Dedifferentiated amniotic fluid mesenchymal stem cell (primary cell): Measurements from ENCODE around the gene ATP6V0E2.
"Not testable (repeated sequence)": the region's sequence is repeated elsewhere in the genome, so short reads cannot be mapped to it uniquely, and the experiment has no call there.

Experiments
- DNase-seq: peaks from one replicate; pipeline ENCODE4 v3.0.0-alpha.2; 2016; ENCODE audit errors: extremely low spot score

The ATP6V0E2 gene

DNA sequence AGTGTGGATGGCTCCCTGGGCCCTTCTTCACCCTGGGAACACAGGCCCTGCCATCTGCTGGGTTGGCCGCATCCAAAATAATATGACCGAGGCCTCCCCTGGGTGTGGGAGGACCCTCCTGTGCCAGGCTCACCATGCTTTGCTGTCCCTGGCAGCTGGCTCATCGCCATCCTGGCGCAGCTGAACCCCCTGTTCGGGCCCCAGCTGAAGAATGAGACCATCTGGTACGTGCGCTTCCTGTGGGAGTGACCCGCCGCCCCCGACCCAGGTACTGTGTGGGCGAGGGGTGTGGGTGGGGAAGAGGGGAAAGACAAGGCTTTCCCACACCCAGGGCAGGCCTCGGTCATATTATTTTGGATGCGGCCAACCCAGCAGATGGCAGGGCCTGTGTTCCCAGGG is 4.8 kb downstream of the ATP6V0E2 start:
- DNase-seq, result no peak

- no peak for DNase-seq
These were observed 5.5 kb downstream of the ATP6V0E2 start for GRCh38 chr7:149879271-149879743.

DNA sequence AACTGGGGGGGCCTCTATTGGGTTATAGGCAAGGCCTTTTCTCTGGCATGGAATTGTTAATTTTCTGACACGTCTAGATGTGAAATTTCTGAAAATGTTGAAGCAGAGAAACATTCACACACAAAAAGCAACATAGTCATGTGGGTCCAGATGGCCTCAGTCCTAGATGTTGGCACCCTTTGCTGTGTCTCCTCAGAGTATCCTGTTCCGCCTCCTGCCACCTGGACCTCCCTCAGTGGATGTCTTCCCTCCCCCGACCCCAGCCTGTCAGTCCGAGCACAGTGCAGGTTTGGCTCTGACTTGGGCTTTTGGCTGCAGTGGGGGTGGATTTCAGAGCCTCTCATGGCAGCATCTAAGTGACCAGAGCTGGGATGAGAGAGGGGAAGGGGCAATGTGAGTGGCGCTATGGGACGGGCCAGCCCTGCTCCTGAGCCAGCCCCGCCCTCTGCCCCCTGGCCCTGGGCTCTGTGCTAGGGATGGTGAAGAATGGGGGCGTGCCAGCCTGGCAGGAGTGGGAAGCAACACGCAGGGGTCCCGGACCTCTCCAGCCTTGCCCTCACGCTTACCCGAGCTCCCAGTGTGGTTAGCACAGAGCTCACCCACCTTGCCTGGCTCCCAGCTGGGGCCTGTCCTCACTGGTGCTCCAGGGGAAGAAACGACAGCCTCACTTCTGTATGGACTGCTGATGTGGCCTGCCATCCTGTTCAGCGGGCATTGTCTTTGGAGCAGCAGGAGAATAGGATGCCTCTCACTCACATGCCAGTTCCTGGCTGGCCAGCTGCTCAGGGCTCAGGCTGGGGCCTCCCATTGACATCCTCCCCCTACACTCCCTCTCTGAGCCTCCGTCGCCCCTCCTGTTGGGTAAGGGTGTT is 6.2 kb downstream of the ATP6V0E2 start:
- DNase-seq, result no peak

DNA sequence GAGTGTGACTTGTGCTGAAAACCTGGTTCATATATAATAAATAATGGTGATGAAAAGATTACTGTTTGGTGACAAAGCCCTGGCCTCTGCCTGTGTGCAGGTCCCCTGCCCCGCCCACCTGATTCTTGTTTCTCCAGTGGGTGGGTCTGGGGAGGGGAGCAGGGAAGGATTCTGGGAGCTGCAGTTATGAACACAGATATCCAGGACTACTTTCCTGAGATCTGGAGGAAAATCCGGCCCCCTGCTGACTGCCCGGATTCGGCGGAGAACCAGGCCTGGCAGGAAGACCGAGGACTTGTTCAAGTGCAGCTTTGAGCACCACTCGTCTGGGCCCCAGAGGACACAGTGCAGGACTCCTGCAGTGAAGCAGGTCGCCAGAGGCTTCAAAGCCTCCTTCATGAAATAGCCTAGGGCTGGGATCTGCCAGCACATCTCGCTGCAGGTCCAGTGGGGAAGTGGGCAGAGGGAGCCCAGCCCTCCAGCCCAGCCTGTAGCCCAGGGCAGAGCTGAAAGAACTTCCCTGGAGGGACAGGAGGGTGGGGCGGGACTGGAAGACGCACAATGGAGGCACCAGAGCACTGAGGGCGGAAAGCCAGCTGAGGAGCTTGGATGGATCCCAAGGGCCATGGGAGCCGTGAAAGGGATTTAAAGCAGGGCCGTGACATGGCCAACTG is 7.0 kb downstream of the ATP6V0E2 start:
- DNase-seq, result no peak

DNA sequence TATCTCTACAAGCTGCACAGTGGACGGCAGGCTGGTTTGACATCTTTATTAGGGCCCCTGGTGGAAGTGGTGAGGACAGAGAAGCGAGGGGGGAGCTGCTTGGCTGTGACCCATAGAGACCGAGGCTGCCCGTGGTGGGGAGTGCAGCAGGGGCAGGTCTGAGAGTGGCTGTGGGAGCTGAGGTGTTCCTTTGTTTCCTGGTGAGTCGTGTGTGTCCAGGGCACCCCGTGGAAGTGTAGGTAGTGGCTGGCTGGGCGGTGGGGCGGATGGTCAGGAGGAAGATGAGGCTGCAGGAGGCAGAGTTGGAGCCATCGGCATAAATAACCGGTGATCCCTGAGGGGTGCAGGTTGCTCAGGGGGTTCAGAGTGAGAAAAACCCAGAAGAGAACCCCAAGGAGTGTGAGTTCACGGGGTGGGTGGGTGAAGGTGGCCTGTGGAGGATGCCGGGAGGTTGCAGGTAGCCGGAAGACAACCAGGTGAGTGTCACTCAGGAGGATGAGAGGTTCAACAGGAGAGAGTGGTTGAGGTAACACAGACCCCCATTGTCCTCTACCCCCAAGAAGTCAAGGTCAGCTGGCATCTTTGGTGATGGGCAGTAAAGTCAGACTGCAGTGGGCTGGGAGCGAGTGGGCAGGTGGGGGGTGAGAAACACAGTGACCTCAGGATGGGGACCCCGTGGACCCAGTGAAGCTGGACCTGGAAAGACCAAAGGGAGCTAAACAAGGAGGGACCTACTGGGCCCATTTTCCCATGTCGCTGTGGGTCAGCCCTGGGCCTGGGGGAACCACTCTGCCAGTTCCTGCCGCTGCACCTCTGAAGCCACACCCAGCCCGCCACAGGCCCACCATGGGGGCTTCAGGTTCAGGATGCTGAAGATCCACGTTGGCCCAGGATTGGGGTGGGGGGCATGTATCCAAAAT is 7.8 kb downstream of the ATP6V0E2 start:
- DNase-seq, result no peak

DNA sequence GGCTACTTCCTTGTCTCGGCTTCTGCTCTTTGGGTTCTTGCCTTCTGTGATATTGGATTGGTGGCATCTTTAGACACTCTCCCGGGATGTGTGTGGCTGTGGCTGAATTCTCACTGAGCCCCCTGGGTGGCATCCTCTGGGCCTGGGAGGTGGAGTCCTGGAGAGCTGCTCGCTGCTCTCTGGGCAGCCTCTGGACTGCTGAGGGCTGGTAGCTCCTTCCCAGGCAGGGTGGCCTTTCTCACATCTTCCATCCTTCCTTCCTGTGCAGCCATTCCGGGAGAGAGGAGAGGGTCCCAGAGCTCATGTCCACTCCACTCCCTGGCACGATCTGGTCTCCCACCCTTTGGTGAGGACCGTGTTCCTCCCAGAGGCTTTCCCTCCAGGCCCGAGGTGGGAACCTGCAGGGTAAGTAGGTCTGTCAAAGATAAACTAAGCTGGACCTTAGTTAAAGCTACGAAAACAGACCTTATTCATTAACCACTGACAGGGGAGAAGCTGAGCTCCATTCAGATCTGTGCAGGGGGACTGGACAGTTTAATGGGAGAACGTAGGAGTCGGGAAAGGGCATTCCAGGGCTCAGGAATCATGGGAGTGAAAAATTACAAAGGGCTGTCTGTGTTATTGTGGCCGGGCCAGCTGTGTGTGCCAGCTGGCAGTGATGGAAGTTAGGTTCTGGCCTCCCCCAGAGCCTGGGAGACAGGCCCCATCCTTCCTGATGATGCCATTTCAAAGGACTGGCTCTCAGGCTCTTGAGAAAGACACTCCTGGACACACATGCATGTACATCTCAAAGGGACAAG is 8.7 kb downstream of the ATP6V0E2 start:
- DNase-seq, result no peak

DNA sequence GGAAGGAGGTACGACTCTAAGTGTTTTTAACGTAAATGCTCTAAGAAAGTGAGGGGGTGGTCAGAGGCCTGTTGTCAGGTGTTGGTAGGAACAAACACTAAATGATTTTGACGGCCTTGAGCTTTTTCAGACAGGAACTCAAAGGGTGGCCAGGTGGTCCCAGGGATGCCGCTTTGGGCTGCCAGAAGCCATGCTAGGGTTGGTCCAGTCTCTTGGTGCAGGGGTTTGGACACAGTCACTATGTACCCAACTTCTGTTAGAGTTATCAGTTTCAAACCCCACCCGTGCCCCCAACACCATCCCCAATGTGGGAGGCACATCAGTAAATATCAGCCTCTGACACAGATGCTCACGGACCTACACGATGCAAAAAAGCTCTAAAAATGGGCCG is 9.3 kb downstream of the ATP6V0E2 start:
- no peak for DNase-seq

GRCh38 chr7:149883452-149883861 is 9.7 kb downstream of the ATP6V0E2 start:
- DNase-seq, result no peak

- no peak for DNase-seq
These were observed 10.2 kb downstream of the ATP6V0E2 start for GRCh38 chr7:149884016-149884415.

GRCh38 chr7:149884541-149884940 is 10.8 kb downstream of the ATP6V0E2 start:
- DNase-seq, result no peak

- no peak for DNase-seq
These were observed 11.6 kb downstream of the ATP6V0E2 start for GRCh38 chr7:149885191-149886017.

- no peak for DNase-seq
These were observed 12.2 kb downstream of the ATP6V0E2 start for GRCh38 chr7:149886018-149886415.

DNA sequence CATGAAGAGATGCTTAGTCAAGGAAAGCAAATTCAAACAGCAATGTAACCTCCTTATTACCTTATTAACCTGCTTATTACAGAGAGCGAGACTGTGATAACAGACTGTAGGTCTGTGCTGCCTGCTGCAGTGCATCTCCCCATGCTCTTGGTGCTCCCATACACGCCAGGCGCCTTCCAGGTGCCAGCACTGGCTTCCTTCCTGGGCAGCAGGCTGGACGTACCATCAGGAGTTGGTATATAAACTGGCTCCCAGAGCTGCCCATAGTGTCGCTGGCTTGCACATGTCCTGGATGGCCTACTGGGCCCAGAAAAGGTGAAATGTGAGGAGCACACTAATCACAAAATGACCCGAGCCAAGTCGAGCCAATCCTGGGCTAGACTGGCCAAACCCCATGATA is 13.5 kb downstream of the ATP6V0E2 start:
- DNase-seq, result no peak

DNA sequence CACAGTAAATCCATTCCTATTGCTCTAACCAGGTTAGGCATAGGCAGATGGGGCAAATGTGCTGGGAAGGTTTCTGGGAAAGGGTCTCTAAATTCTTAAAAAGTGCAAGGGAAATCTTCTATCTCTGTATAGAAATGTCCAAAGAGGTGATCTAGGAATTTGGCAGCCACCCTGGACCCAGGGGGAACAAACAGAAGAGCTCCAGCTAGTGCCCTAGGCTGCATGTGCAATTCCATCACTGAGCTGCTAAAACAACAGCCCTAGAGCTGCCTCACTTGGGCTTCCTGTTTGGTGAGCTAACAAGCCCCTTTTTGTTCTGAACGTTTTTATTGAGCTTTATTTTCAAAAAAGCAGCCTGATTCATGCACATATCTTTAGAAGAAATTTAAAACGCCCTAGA is 16.9 kb downstream of the ATP6V0E2 start:
- not testable (repeated sequence) for DNase-seq

DNA sequence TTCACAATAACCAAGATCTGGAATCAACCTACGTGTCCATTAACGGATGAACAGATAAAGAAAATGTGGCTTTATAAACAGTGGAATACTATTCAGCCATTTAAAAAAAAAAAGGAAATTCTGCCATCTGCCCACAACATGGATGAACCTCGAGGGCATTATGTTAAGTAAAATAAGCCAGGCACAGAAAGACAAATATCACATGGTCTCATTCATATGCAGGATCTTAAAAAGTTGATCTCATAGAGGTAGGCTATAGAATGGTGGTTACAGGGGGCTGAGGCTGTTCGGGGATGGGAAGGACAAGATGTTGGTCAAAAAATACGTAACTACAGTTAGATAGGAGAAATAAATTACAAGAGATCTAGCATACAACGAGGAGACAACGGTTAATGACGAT is 21.2 kb downstream of the ATP6V0E2 start:
- not testable (repeated sequence) for DNase-seq

GRCh38 chr7:149907776-149908376 is 34.1 kb downstream of the ATP6V0E2 start:
- DNase-seq, result not testable (repeated sequence)

DNA sequence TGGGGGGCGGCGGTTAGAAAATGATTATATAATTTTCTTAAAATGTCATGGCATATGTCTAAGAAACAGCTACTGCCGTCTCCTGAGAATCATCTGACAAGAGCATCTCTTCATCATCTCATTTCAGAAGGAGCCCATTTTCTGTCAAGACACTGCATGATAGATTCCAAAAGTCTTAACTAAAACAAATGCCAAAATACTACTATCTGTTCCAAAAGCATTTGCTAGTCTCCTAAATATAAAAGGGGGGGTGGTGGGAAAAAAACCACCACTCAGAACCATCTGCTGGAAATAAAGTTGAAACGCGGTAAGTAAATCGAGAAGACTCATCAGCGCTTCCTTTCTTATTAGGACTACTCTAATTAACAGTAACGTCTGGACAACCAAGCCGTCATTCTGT is 36.5 kb downstream of the ATP6V0E2 start:
- DNase-seq, result not testable (repeated sequence)

DNA sequence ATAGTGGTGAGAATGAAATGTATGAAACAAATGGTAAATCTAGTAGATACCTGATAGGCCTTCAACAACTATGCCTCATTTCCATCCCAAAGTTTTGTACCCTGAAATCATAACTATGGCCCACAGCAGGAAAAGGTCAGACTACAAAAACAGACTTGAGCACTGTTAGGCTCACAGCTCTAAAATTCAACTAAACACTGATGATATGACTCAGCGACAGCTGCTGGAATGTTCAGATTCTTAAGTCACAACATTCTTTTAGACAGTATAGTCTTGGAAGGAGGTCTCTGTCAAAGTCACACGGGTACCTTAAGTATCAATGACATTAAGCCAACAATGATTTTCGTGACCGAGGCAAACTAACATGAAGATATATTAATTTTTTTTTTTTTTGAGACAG is 38.4 kb downstream of the ATP6V0E2 start:
- peak; percentile 16 for DNase-seq

DNA sequence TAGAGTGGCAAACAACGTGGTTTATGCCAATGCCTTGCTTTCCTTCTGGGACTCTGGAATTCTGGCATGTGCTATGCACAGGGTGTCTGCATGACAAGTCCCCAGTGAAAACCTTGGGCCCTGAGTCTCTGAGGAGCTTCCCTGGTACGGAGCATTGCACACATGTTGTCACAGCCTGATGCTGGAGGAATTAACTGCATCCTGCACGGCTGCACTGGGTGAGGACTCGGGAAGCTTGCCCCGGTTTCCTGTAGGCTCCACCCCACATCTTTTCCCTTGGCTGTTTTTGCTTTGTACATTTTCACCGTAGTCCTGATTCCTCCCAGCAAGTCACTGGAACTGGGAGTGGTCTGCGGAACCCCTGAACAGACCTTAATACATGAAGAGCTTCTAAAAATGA is 52.6 kb downstream of the ATP6V0E2 start:
- not testable (repeated sequence) for DNase-seq
